PC-9 (cell line): ENCODE results near the gene LMX1A. TPM values are rescaled to one million over a fixed set of nuclear protein-coding genes. Genes with fewer than 3 reads are reported as not detected.
A peak's percentile ranks its signal among the peaks of the same experiment; 100 is the strongest.

Source experiments
- BruUV-seq: library from RNA; stranded (reverse); fragments of 400-500 nt; replicated peaks from 2 replicates; lab custom pipeline; 2021; lab: Mats Ljungman, UMichigan
- CTCF ChIA-PET: fragments of 300-600 bp; sonication (Branson Sonifier 250); formaldehyde crosslinking; loops from one replicate; lab custom pipeline; 2022; ENCODE audit warnings: antibody characterized with exemption; lab: Charles Lee
- POLR2A ChIA-PET: fragments of 300-600 bp; sonication (Branson Sonifier 250); formaldehyde crosslinking; loops from one replicate; lab custom pipeline; 2022; ENCODE audit warnings: antibody characterized with exemption; ENCODE audit not compliant: unreplicated experiment; lab: Charles Lee
- DNase-seq, 2 experiments: peaks; one replicate each; pipeline versions ENCODE4 v3.0.0 to v3.0.0-alpha.2; 2015 to 2022; ENCODE audit warnings: mixed read lengths in 1 of 2
- H2AFZ ChIP-seq: fragments of 200-600 bp; sonication (generic); 2 replicates; pipeline ENCODE4 v1.8.1; 2017; ENCODE audit warnings: antibody characterized with exemption
- H3F3A ChIP-seq: fragments of 200-600 bp; sonication (generic); 2 replicates; pipeline ENCODE4 v1.8.1; 2017; ENCODE audit warnings: antibody characterized with exemption, mild to moderate bottlenecking, low read depth; ENCODE audit not compliant: insufficient read depth
- H3K27ac ChIP-seq: fragments of 200-600 bp; sonication (generic); 2 replicates; pipeline ENCODE4 v1.6.1; 2016; ENCODE audit warnings: mixed run types
- H3K27me3 ChIP-seq: fragments of 200-600 bp; sonication (generic); 2 replicates; pipeline ENCODE4 v1.6.1; 2016; ENCODE audit warnings: low read depth, mixed run types; ENCODE audit not compliant: insufficient read depth
- H3K36me3 ChIP-seq: fragments of 200-600 bp; sonication (generic); 2 replicates; pipeline ENCODE4 v1.6.1; 2016; ENCODE audit warnings: low read depth, mixed run types
- H3K4me1 ChIP-seq: fragments of 200-600 bp; sonication (generic); replicated peaks from 2 replicates; pipeline ENCODE4 v1.6.1; 2016; ENCODE audit warnings: mixed run types; ENCODE audit not compliant: insufficient read depth
- H3K4me2 ChIP-seq: fragments of 200-600 bp; sonication (generic); 2 replicates; pipeline ENCODE4 v1.6.1; 2017; ENCODE audit warnings: mixed run types
- H3K4me3 ChIP-seq: fragments of 200-600 bp; sonication (generic); 2 replicates; pipeline ENCODE4 v1.6.1; 2016; ENCODE audit warnings: mixed run types
- H3K79me2 ChIP-seq: fragments of 200-600 bp; sonication (generic); 2 replicates; pipeline ENCODE4 v1.6.1; 2017; ENCODE audit warnings: low read depth, mixed run types
- H3K9me2 ChIP-seq: fragments of 200-600 bp; sonication (generic); 2 replicates; pipeline ENCODE4 v1.8.1; 2017; ENCODE audit warnings: mild to moderate bottlenecking; ENCODE audit not compliant: insufficient read depth
- H3K9me3 ChIP-seq: fragments of 200-600 bp; sonication (generic); 2 replicates; pipeline ENCODE4 v1.8.1; 2016; ENCODE audit warnings: low read depth; ENCODE audit not compliant: insufficient read depth
- H4K20me1 ChIP-seq: fragments of 200-600 bp; sonication (generic); 2 replicates; pipeline ENCODE4 v1.8.1; 2017; ENCODE audit not compliant: insufficient read depth
- EZH2 ChIP-seq: fragments of 200-600 bp; sonication (generic); IDR thresholded peaks from 2 replicates; pipeline ENCODE4 v1.8.0; 2017; ENCODE audit warnings: antibody characterized with exemption, low read depth
- intact Hi-C: fragments of 100-400 bp; cut with micrococcal nuclease; formaldehyde crosslinking; loops from one replicate; pipeline ENCODE4 v1.10.0; 2022; ENCODE audit not compliant: unreplicated experiment
- total RNA-seq: library from RNA; stranded (reverse); gene quantifications from 2 replicates; pipeline ENCODE4 v1.2.3, GENCODE V29; 2021
- TF ChIP-seq, protein P1 (sequence below): fragments of 200-600 bp; sonication (generic); conservative IDR thresholded peaks from 2 replicates; pipeline ENCODE4 v1.6.1; 2017; ENCODE audit warnings: mixed run types, antibody characterized with exemption, mild to moderate bottlenecking, moderate library complexity

The LMX1A gene
- total RNA-seq, 1 experiment from 2014 or later: not detected

DNA sequence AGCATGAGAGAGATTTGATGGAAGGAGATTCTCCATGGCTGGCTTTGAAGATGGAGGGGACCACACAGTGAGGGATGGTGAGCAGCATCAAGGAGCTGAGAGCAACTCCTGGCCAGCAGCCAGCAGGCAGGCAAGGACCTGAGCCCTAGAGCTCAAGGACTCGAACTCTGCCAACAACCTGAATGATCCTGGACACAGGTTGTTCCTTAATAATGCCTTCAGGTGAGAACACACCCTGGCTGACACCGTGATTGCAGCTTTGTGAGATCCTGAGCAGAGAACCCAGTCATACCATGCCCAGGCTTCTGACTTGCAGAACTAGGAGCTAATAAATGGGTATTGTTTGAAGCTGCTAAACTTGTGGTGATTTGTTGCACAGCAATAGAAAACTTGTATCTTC lies 183.1 kb downstream of the LMX1A start:
- no peak for DNase-seq
- ChIA-PET CTCF (no interaction called here), POLR2A (interaction anchor here (0.6 kb wide), 1 partner anchor 360 kb away, joined by 13 read pairs; no protein-coding TSS in a partner anchor)
- Histone ChIP-seq H3K27me3 (no peaks in the 10 kb centered on the region), H3K9me3 (no peaks in the 10 kb centered on the region), H3K9me2 (no peaks in the 10 kb centered on the region), H3K4me3 (no peak overlapping the region), H3K79me2 (no peaks in the 10 kb centered on the region), H3K4me1 (peaks cover 30% of the 10 kb centered on the region), H3K4me2 (no peak overlapping the region), H3F3A (peaks cover 17% of the 10 kb centered on the region), H4K20me1 (no peaks in the 10 kb centered on the region), H3K36me3 (no peaks in the 10 kb centered on the region), H2AFZ (no peak overlapping the region), H3K27ac (no peak overlapping the region)
- no TSS peak for BruUV-seq
- TF ChIP-seq, protein P1, sequence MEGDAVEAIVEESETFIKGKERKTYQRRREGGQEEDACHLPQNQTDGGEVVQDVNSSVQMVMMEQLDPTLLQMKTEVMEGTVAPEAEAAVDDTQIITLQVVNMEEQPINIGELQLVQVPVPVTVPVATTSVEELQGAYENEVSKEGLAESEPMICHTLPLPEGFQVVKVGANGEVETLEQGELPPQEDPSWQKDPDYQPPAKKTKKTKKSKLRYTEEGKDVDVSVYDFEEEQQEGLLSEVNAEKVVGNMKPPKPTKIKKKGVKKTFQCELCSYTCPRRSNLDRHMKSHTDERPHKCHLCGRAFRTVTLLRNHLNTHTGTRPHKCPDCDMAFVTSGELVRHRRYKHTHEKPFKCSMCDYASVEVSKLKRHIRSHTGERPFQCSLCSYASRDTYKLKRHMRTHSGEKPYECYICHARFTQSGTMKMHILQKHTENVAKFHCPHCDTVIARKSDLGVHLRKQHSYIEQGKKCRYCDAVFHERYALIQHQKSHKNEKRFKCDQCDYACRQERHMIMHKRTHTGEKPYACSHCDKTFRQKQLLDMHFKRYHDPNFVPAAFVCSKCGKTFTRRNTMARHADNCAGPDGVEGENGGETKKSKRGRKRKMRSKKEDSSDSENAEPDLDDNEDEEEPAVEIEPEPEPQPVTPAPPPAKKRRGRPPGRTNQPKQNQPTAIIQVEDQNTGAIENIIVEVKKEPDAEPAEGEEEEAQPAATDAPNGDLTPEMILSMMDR: no peak
- no peak for TF ChIP-seq EZH2
- intact Hi-C loops: no loop called here

DNA sequence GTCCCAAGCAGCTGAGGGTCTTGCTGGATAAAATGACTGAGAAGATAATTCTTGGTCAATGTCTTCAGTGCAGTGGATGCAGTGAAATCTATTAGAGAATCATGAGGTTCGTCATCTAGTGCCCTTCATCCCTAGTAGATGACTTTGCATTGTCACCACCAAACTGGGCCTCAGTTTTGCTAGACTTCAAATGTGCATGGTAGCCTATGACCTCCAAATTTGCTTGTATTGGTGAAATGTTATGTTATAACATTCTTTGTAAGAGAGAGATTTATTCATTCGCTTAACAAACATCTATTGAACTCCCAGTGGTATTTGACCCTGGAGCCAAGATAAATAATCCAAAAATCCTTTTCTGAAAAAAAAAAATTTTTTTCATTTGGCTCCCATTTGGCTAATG lies 183.8 kb downstream of the LMX1A start:
- BruUV-seq: no TSS peak
- Histone ChIP-seq H3K4me3 (no peak overlapping the region), H3K79me2 (no peaks in the 10 kb centered on the region), H4K20me1 (no peaks in the 10 kb centered on the region), H3K36me3 (no peaks in the 10 kb centered on the region), H3K9me2 (no peaks in the 10 kb centered on the region), H3K9me3 (no peaks in the 10 kb centered on the region), H3F3A (peaks cover 25% of the 10 kb centered on the region), H2AFZ (no peak overlapping the region), H3K27me3 (no peaks in the 10 kb centered on the region), H3K4me2 (no peak overlapping the region), H3K4me1 (peaks cover 37% of the 10 kb centered on the region), H3K27ac (no peak overlapping the region)
- TF ChIP-seq, protein P1: no peak
- TF ChIP-seq EZH2: no peak
- ChIA-PET POLR2A (interaction anchor here (0.6 kb wide), 1 partner anchor 361 kb away, joined by 13 read pairs; no protein-coding TSS in a partner anchor), CTCF (no interaction called here)
- no peak for DNase-seq
- intact Hi-C loops: no loop called here

DNA sequence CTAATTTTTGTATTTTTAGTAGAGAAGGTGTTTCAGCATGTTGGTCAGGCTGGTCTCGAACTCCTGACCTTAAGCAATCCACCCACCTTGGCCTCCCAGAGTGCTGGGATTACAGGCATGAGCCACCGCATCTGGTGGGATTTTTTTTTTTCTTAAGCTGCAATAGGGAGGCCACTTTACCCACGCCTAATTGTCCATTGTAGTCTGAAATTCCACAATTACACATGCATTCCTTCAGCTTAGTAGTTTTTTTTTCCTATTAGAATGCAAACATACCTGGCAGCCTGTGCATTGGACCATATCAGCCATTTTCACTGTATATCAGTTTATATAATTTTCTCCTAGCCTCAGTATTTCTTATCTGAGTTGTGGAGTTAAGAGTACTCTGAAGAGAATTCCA lies 186.8 kb downstream of the LMX1A start:
- H3K4me3 ChIP-seq: no peak overlapping the region
- no peak overlapping the region for H2AFZ ChIP-seq
- H3K4me1 ChIP-seq: peaks cover 47% of the 10 kb centered on the region
- H3K79me2 ChIP-seq: no peaks in the 10 kb centered on the region
- DNase-seq: peak; percentile 15 to 79
- no peaks in the 10 kb centered on the region for H3K27me3 ChIP-seq
- H3K9me2 ChIP-seq: no peaks in the 10 kb centered on the region
- H3K27ac ChIP-seq: peak overlapping the region; percentile 92
- H3F3A ChIP-seq: peaks cover 29% of the 10 kb centered on the region
- no peaks in the 10 kb centered on the region for H3K9me3 ChIP-seq
- intact Hi-C loops: loop anchor here (5.0 to 10.0 kb wide), 2 partner anchors 33 to 565 kb away; no protein-coding TSS in a partner anchor
- TF ChIP-seq, protein P1: no peak
- no peaks in the 10 kb centered on the region for H3K36me3 ChIP-seq
- BruUV-seq: no TSS peak
- H4K20me1 ChIP-seq: no peaks in the 10 kb centered on the region
- POLR2A ChIA-PET: no interaction called here
- H3K4me2 ChIP-seq: peak overlapping the region; percentile 64
- CTCF ChIA-PET: no interaction called here
